PC-9 (cell line): ENCODE results near the gene EP400. TPM values are rescaled to one million over a fixed set of nuclear protein-coding genes. Genes with fewer than 3 reads are reported as not detected.

ENCODE experiments used
- BruUV-seq: library from RNA; stranded (reverse); fragments of 400-500 nt; replicated peaks from 2 replicates; lab custom pipeline; 2021; lab: Mats Ljungman, UMichigan
- CTCF ChIA-PET: fragments of 300-600 bp; sonication (Branson Sonifier 250); formaldehyde crosslinking; loops from one replicate; lab custom pipeline; 2022; ENCODE audit warnings: antibody characterized with exemption; lab: Charles Lee
- POLR2A ChIA-PET: fragments of 300-600 bp; sonication (Branson Sonifier 250); formaldehyde crosslinking; loops from one replicate; lab custom pipeline; 2022; ENCODE audit warnings: antibody characterized with exemption; ENCODE audit not compliant: unreplicated experiment; lab: Charles Lee
- DNase-seq, 2 experiments: peaks; one replicate each; pipeline versions ENCODE4 v3.0.0 to v3.0.0-alpha.2; 2015 to 2022; ENCODE audit warnings: mixed read lengths in 1 of 2
- H2AFZ ChIP-seq: fragments of 200-600 bp; sonication (generic); 2 replicates; pipeline ENCODE4 v1.8.1; 2017; ENCODE audit warnings: antibody characterized with exemption
- H3F3A ChIP-seq: fragments of 200-600 bp; sonication (generic); 2 replicates; pipeline ENCODE4 v1.8.1; 2017; ENCODE audit warnings: antibody characterized with exemption, mild to moderate bottlenecking, low read depth; ENCODE audit not compliant: insufficient read depth
- H3K27ac ChIP-seq: fragments of 200-600 bp; sonication (generic); 2 replicates; pipeline ENCODE4 v1.6.1; 2016; ENCODE audit warnings: mixed run types
- H3K27me3 ChIP-seq: fragments of 200-600 bp; sonication (generic); 2 replicates; pipeline ENCODE4 v1.6.1; 2016; ENCODE audit warnings: low read depth, mixed run types; ENCODE audit not compliant: insufficient read depth
- H3K36me3 ChIP-seq: fragments of 200-600 bp; sonication (generic); 2 replicates; pipeline ENCODE4 v1.6.1; 2016; ENCODE audit warnings: low read depth, mixed run types
- H3K4me1 ChIP-seq: fragments of 200-600 bp; sonication (generic); replicated peaks from 2 replicates; pipeline ENCODE4 v1.6.1; 2016; ENCODE audit warnings: mixed run types; ENCODE audit not compliant: insufficient read depth
- H3K4me2 ChIP-seq: fragments of 200-600 bp; sonication (generic); 2 replicates; pipeline ENCODE4 v1.6.1; 2017; ENCODE audit warnings: mixed run types
- H3K4me3 ChIP-seq: fragments of 200-600 bp; sonication (generic); 2 replicates; pipeline ENCODE4 v1.6.1; 2016; ENCODE audit warnings: mixed run types
- H3K79me2 ChIP-seq: fragments of 200-600 bp; sonication (generic); 2 replicates; pipeline ENCODE4 v1.6.1; 2017; ENCODE audit warnings: low read depth, mixed run types
- H3K9me2 ChIP-seq: fragments of 200-600 bp; sonication (generic); 2 replicates; pipeline ENCODE4 v1.8.1; 2017; ENCODE audit warnings: mild to moderate bottlenecking; ENCODE audit not compliant: insufficient read depth
- H3K9me3 ChIP-seq: fragments of 200-600 bp; sonication (generic); 2 replicates; pipeline ENCODE4 v1.8.1; 2016; ENCODE audit warnings: low read depth; ENCODE audit not compliant: insufficient read depth
- H4K20me1 ChIP-seq: fragments of 200-600 bp; sonication (generic); 2 replicates; pipeline ENCODE4 v1.8.1; 2017; ENCODE audit not compliant: insufficient read depth
- EZH2 ChIP-seq: fragments of 200-600 bp; sonication (generic); IDR thresholded peaks from 2 replicates; pipeline ENCODE4 v1.8.0; 2017; ENCODE audit warnings: antibody characterized with exemption, low read depth
- intact Hi-C: fragments of 100-400 bp; cut with micrococcal nuclease; formaldehyde crosslinking; loops from one replicate; pipeline ENCODE4 v1.10.0; 2022; ENCODE audit not compliant: unreplicated experiment
- total RNA-seq: library from RNA; stranded (reverse); gene quantifications from 2 replicates; pipeline ENCODE4 v1.2.3, GENCODE V29; 2021
- TF ChIP-seq, protein P1 (sequence below): fragments of 200-600 bp; sonication (generic); conservative IDR thresholded peaks from 2 replicates; pipeline ENCODE4 v1.6.1; 2017; ENCODE audit warnings: mixed run types, antibody characterized with exemption, mild to moderate bottlenecking, moderate library complexity

The EP400 gene
- total RNA-seq, 1 experiment from 2014 or later, result 50.3 TPM

- DNase-seq, result no peak
- POLR2A ChIA-PET, result no interaction called here
- no peak overlapping the region for H3K27ac ChIP-seq
These were observed 117.0 kb downstream of the EP400 start for GRCh38 chr12:132066749-132067148.

GRCh38 chr12:132067182-132067581, 117.4 kb downstream of the EP400 start:
- no peaks in the 10 kb centered on the region for H3K4me1 ChIP-seq
- H3K27me3 ChIP-seq, result no peaks in the 10 kb centered on the region
- H3K4me2 ChIP-seq, result no peak overlapping the region
- no peaks in the 10 kb centered on the region; the same call in 1 of the 2 replicates for H4K20me1 ChIP-seq
- no peak for DNase-seq
- H3K9me3 ChIP-seq, result no peaks in the 10 kb centered on the region
- intact Hi-C loops, result no loop called here
- no peak overlapping the region for H3K27ac ChIP-seq
- ChIA-PET POLR2A (no interaction called here), CTCF (no interaction called here)
- H3K9me2 ChIP-seq, result no peaks in the 10 kb centered on the region
- no TSS peak for BruUV-seq
- H3K36me3 ChIP-seq, result peaks cover 12% of the 10 kb centered on the region; the same call in 1 of the 2 replicates
- no peaks in the 10 kb centered on the region for H3F3A ChIP-seq
- no peak overlapping the region for H2AFZ ChIP-seq
- H3K79me2 ChIP-seq, result no peaks in the 10 kb centered on the region
- TF ChIP-seq, protein P1, sequence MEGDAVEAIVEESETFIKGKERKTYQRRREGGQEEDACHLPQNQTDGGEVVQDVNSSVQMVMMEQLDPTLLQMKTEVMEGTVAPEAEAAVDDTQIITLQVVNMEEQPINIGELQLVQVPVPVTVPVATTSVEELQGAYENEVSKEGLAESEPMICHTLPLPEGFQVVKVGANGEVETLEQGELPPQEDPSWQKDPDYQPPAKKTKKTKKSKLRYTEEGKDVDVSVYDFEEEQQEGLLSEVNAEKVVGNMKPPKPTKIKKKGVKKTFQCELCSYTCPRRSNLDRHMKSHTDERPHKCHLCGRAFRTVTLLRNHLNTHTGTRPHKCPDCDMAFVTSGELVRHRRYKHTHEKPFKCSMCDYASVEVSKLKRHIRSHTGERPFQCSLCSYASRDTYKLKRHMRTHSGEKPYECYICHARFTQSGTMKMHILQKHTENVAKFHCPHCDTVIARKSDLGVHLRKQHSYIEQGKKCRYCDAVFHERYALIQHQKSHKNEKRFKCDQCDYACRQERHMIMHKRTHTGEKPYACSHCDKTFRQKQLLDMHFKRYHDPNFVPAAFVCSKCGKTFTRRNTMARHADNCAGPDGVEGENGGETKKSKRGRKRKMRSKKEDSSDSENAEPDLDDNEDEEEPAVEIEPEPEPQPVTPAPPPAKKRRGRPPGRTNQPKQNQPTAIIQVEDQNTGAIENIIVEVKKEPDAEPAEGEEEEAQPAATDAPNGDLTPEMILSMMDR, result no peak
- TF ChIP-seq EZH2, result no peak
- no peak overlapping the region for H3K4me3 ChIP-seq

More at GRCh38 chr12:132066749-132067148, 117.0 kb downstream of the EP400 start:
- Histone ChIP-seq H3K79me2 (no peaks in the 10 kb centered on the region), H3K4me1 (no peaks in the 10 kb centered on the region), H3F3A (no peaks in the 10 kb centered on the region), H3K9me2 (no peaks in the 10 kb centered on the region), H4K20me1 (no peaks in the 10 kb centered on the region; the same call in 1 of the 2 replicates), H3K27me3 (no peaks in the 10 kb centered on the region), H3K36me3 (peaks cover 12% of the 10 kb centered on the region; the same call in 1 of the 2 replicates), H3K4me3 (no peak overlapping the region), H3K4me2 (no peak overlapping the region), H3K9me3 (no peaks in the 10 kb centered on the region), H2AFZ (no peak overlapping the region)
- CTCF ChIA-PET, result no interaction called here
- no TSS peak for BruUV-seq
- intact Hi-C loops, result no loop called here
- TF ChIP-seq EZH2, result no peak

DNA sequence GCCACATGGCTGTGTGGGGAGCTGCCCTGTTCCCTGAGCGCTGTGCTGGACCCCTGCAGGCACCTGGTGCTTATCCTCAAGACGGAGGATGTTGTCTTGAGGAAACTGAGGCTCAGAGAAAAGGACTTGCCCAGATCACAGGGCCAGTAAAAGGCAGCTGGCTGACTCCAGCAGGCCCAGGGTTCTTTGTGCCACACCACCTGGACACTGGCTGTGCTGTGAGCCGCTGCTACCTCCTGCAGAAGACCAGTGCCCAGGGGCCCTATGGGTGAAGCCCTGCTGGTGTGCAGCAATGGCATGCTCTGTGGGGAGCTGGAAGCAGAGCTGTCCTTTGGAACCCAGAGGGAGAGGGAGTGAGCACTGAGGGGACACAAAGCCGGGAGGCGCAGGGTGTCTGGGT, 118.5 kb downstream of the EP400 start:
- H3K27me3 ChIP-seq, result no peaks in the 10 kb centered on the region
- no peaks in the 10 kb centered on the region for H3K9me2 ChIP-seq
- no peaks in the 10 kb centered on the region for H3K9me3 ChIP-seq
- H3K4me1 ChIP-seq, result no peaks in the 10 kb centered on the region
- H3K79me2 ChIP-seq, result no peaks in the 10 kb centered on the region
- no peak overlapping the region for H2AFZ ChIP-seq
- DNase-seq, result no peak
- no peak for TF ChIP-seq EZH2
- TF ChIP-seq, protein P1, result no peak
- intact Hi-C loops, result no loop called here
- H3K4me3 ChIP-seq, result no peak overlapping the region
- no peak overlapping the region for H3K27ac ChIP-seq
- no peaks in the 10 kb centered on the region; the same call in 1 of the 2 replicates for H4K20me1 ChIP-seq
- ChIA-PET POLR2A (no interaction called here), CTCF (no interaction called here)
- peaks cover 5% of the 10 kb centered on the region; the same call in 1 of the 2 replicates for H3K36me3 ChIP-seq
- H3K4me2 ChIP-seq, result no peak overlapping the region
- no peaks in the 10 kb centered on the region for H3F3A ChIP-seq
- BruUV-seq, result no TSS peak
